Frontal cortex (tissue), 4 donors: ENCODE results near the gene SYNE2. TPM values are rescaled to one million over a fixed set of nuclear protein-coding genes. Genes with fewer than 3 reads are reported as not detected.
"Not testable (repeated sequence)": the region's sequence is repeated elsewhere in the genome, so short reads cannot be mapped to it uniquely, and the experiment has no call there.

Experiments
- DNase-seq, 2 donors: peaks; one replicate each; pipeline ENCODE4 v3.0.0; 2012; ENCODE audit warnings: low spot score in 2 of 2
- FAIRE-seq: peaks from 2 replicates; lab custom pipeline; 2012; peaks lifted over from hg19 to GRCh38; lab: Jason Lieb, UNC
- total RNA-seq: library from RNA; depleted of rRNA; stranded (reverse); fragments of >200 nt; gene quantifications from one replicate; pipeline ENCODE4 v1.2.3, GENCODE V29; 2014
- donor health status: control.
- donor health status: control.
- donor health status: control.

SYNE2 gene
- total RNA-seq, 1 donor from 2014 or later: 109 TPM

DNA sequence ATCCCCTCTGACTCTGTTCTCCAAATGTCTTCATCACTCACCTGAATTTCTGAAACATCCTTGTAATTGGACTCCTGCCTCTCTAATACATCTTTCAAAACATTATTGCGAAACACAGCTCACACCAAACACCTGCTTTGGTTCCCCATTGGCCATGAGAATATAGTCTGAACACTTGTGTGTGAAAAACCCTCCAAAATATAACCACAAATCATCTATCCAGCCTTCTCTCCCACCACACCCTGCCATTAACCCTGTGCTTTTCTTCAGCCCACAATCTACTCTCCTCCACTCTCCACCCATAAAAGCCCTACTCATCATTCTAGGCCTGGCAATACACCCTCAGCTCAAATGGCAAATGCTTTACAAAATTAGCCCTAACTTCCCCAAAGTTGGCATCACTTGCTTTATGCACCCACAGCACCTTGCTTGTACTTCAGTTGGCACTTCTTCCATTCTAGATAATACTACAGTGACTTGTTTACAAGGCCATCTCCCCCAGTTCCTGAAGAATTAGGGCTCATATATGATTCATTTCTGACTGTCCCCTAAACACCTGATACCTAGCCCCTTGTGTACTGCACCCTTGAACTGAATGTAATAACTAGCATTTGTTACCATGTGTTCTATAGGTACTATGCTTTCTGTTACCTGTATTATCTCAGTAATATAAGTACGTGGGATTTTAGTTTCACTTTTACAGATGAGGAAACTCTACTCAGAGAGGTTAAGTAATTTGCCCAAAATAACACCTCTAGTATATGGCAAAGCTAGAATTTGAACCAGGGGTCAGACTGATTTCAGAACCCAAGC, 17.3 kb downstream of the SYNE2 start:
- not testable (repeated sequence) for FAIRE-seq

GRCh38 chr14:63870753-63871037, 17.9 kb downstream of the SYNE2 start:
- not testable (repeated sequence) for FAIRE-seq, DNase-seq

More for the DNA sequence above, 17.3 kb downstream of the SYNE2 start:
- DNase-seq: not testable (repeated sequence)

GRCh38 chr14:63874223-63874622, 21.4 kb downstream of the SYNE2 start:
- DNase-seq (no peak), FAIRE-seq (no peak)

- no peak for FAIRE-seq
- no peak for DNase-seq
Observed at GRCh38 chr14:63875311-63875710, 22.5 kb downstream of the SYNE2 start.

DNA sequence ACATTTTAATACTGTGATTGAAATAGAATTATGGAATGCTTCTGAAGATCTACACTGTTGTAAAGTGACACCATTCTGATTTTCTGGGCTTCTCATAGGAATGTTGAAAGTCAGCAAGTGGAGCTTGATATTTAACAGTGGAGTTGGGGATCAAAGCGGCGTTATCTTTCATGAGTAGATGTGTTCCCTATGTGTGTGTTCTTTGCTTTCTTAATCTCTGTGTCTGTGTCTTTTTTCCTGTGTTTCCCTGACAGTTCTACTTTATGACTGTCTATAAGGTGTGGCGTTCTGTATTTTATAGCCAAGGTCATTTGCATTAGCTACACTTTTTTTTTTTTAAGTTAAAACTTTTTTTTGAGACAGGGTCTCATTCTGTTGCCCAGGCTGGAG, 24.7 kb downstream of the SYNE2 start:
- no peak for DNase-seq
- FAIRE-seq: no peak

- DNase-seq (no peak), FAIRE-seq (no peak)
Observed at GRCh38 chr14:63878052-63878451, 25.2 kb downstream of the SYNE2 start.

DNA sequence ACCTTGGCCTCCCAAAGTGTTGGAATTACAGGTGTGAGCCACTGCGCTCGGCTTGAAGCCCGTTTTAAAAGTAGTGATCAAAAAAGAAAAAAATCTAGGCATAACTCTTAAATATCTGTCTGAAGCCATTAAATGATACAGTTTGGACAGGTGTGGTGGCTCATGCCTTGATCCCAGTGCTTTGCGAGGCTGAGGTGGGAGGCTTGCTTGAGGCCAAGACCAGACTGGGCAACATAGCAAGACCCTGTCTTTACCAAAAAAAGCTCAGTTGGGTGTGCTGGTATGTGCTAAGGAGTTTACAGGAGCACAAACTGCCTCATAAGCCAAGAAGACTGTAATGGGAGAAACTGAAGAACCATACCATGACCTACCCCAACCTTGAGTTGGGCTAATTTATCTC, 26.0 kb downstream of the SYNE2 start:
- DNase-seq (no peak), FAIRE-seq (no peak)

GRCh38 chr14:63881926-63882325, 29.1 kb downstream of the SYNE2 start:
- DNase-seq (no peak), FAIRE-seq (no peak)

DNA sequence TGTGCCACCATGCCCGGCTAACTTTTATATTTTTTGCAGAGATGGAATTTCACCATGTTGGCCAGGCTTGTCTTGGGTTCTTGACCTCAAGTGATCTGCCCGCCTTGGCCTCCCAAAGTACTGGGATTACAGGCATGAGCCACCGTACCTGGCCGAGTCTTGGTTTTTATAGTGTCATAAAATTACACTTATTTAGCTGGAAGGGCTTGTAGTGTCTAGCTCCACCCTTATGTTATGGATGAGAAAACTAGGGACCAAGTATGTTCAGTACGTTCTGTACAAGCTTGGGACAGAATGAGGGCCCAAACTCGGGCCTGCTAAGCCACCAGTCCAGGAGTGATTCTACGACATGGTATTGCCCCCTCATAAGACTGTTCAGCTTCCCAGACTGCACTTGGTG, 35.1 kb downstream of the SYNE2 start:
- FAIRE-seq: no peak

GRCh38 chr14:63890553-63890952, 37.7 kb downstream of the SYNE2 start:
- FAIRE-seq: no peak
- no peak for DNase-seq

More for the DNA sequence above, 35.1 kb downstream of the SYNE2 start:
- no peak for DNase-seq

DNA sequence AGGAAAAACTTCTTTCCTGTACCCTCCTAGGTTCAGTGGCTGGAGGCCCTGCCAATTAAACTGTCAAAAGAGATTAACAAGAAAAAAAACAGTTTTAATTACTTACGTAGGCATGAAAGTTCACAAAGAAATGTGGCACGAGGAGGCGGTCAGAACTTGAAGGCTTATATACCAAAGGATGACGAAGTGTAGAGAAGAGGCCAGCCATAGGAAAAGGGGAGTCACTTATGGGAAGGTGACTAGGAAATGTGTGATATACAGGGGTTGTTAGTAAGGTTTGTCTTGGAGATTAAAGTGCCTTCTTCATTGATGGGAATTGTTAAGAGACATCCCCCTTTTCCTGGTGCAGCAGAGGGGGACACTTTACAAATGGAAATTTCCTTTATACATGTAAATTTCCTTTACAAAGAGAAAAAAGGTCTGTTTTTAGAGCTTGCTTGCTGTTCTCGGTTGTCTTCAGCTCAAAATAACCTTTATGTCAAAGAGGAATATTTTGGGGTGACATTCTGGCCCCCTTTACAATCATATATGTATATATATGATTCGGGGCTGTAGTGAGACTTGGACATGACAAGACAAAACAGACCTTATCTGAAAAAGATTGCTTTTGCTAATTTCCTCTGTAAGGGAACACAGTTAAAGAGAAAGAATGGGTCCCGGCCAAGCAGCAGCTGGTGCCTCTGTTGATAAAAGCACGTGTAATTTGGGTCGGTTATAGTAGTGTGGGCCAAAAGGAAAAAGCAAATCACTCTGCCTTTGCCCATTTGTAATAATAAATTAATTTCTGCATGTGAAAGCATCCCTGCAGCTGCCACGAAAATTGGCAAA, 38.6 kb downstream of the SYNE2 start:
- no peak for FAIRE-seq
- DNase-seq: no peak

DNA sequence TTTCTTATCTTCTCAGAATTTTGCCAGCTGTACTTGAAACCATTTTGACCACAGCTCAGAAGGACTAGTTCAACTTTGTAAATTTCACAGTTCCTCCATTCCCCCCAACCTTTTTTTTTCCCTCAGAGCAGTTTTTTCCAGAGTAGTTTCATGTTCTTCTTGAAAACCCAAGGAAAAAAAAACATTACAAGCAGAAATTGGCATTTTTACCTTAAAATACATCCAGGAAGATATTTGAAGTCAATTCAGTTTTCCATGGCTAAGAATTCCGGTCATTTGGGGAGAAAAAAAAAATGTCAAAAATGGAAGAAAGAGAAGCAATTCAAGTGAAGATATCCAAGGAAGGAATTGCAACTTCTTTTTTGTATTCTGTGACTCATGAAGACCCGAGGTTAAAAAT, 39.5 kb downstream of the SYNE2 start:
- DNase-seq (no peak), FAIRE-seq (no peak)

DNA sequence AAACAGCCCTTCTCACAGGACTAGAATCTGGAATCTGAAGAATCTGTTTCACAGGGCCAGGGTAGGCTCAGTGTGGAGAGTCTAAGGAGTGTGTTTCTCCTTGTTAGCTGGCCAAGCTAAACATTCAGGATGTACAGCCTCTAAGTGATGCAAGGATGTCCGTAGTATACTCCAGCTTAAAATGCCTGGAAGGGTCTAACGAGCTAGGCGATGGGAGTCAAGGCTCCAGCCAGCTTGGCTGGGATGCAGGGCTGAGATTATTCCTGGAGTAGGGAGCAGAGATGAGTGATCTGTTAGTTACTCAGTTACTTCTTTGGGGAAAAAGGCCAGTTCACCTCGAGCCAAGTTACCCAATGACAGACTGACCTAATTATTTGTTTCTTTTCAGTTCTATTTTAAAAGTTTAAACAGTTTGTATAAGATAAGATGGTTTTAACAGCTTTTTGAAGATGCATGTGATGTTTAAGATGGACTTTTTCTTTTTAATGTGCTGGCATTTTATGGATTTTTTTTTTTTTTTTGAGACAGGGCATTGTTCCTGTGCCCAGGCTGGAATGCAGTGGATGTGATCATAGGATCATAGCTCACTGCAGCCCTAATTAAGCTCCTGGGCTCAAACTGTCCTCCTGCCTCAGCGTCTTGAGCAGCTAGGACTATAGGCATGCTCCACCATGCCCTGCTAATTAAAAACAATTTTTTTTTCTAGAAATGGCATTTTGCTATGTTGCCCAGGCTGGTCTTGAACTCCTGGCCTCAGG, 41.1 kb downstream of the SYNE2 start:
- DNase-seq (no peak), FAIRE-seq (no peak)

- FAIRE-seq (no peak), DNase-seq (no peak)
Observed at GRCh38 chr14:63895510-63895909, 42.7 kb downstream of the SYNE2 start.

DNA sequence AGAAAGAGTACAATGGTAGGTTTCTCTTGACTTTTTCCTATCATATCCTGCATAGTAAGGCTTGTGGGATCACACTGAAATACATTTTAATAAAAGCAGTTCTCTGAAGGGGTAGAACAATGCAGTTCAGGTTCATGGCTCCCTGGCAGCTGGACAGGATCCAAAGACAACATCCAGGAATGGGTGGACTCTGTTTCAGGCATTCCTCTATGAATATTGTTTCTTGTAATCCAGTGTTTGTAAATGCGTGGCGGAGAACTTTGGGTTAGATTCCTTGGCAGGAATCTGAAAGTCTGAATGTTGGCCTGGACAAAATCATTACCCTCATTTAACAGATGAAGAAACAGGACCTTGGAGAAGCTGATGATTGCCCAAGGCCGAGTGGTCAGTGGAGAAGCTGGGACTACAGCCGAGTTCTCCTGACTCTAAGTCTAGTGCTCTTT, 43.5 kb downstream of the SYNE2 start:
- no peak for FAIRE-seq
- no peak for DNase-seq

GRCh38 chr14:63897721-63898163, 44.9 kb downstream of the SYNE2 start:
- DNase-seq (no peak), FAIRE-seq (no peak)

DNA sequence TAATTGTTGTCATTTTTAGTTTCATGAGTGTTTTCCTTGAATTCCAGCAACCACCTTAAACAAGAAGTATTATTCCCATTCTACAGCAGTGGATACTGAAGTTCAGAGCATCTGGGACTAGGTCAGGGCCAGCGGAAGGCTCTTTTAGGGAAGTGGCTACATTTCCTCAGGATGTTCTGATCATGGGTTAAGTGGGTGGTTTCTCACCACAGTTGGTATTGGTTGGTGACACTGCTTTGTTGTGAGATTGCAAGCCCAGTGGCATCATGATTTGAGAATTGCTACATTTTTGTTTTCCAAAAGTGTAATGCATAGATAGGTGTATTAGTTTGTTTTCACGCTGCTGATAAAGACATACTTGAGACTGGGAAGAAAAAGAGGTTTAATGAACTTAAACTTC, 47.1 kb downstream of the SYNE2 start:
- FAIRE-seq: no peak

DNA sequence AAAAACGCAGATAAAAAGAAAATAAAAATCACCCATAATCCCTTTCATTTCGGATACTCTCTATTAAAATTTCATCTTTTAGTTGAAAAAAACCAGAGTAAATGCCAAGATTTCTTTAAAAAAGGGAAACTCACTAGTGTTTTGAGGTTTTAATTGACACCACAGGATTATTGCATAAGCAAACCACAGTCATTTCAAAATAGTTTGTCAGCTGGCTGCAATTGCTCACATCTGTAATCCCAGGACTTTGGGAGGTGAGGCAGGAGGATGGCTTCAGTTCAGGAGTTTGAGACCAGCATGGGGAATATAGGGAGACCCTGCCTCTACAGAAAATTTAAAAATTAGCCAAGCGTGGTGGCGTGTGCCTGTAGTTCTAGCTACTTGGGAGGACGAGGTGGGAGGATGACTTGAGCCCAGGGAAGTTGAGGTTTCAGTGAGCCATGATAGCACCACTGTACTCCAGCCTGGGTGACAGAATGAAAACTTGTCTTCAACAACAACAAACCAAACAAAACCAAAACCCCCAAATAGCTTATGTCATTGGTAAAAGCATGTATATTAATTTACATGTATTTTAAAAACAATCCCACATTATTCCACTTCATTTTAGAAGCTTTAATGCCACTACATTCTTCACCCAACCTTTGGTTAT, 48.8 kb downstream of the SYNE2 start:
- DNase-seq: no peak

More for the DNA sequence above, 47.1 kb downstream of the SYNE2 start:
- DNase-seq: no peak

GRCh38 chr14:63902375-63902976, 49.7 kb downstream of the SYNE2 start:
- DNase-seq: no peak
- no peak for FAIRE-seq

More for the DNA sequence above, 48.8 kb downstream of the SYNE2 start:
- no peak for FAIRE-seq
